Stimulated activated CD4-positive, alpha-beta T cell treated with anti-CD3 and anti-CD28 coated beads, Interleukin-1b, Interleukin-23, amount 100 ng/mL, for 48 hours (primary cell): ENCODE measurements around the gene KRTAP12-1.
"Not testable (repeated sequence)": the region's sequence is repeated elsewhere in the genome, so short reads cannot be mapped to it uniquely, and the experiment has no call there.

Experiments
- DNase-seq: peaks from one replicate; pipeline ENCODE4 v3.0.0-alpha.2; 2020

The KRTAP12-1 gene

GRCh38 chr21:44638506-44639330, 43.2 kb downstream of the KRTAP12-1 start:
- not testable (repeated sequence) for DNase-seq

- not testable (repeated sequence) for DNase-seq
Measured at GRCh38 chr21:44637851-44638348, 44.1 kb downstream of the KRTAP12-1 start.

- DNase-seq = no peak
Measured at GRCh38 chr21:44637018-44637850, 44.7 kb downstream of the KRTAP12-1 start, which contains the start of gene KRTAP10-10. KRTAP10-10 (plus strand) TSS chr21:44637356; CDS start chr21:44637418, 62 bp downstream.

- no peak for DNase-seq
Measured at GRCh38 chr21:44636209-44637017, 45.5 kb downstream of the KRTAP12-1 start.

- DNase-seq = no peak
Measured at GRCh38 chr21:44632067-44632466, 49.9 kb downstream of the KRTAP12-1 start.
